CD4-positive, alpha-beta memory T cell (primary cell): ENCODE measurements around the gene MICALL2. TPM values are rescaled to one million over a fixed set of nuclear protein-coding genes. Genes with fewer than 3 reads are reported as not detected.

Experiments used
- CTCF ChIA-PET: fragments of 350-600 bp; sonication (Branson Sonifier 250); formaldehyde crosslinking; loops from one replicate; lab custom pipeline; 2021; ENCODE audit warnings: inconsistent platforms; ENCODE audit not compliant: partially characterized antibody; lab: Charles Lee
- POLR2A ChIA-PET: fragments of 350-600 bp; sonication (Branson Sonifier 250); formaldehyde crosslinking; loops from one replicate; lab custom pipeline; 2021; ENCODE audit not compliant: partially characterized antibody; lab: Charles Lee
- DNase-seq, 5 donors: peaks; one replicate each; pipeline versions ENCODE4 v3.0.0 to v3.0.0-alpha.2; 2020 to 2022; ENCODE audit warnings: mixed read lengths in 1 of 5
- H3K27ac ChIP-seq: one replicate; pipeline ENCODE4 v1.7.0; 2013; ENCODE audit warnings: low read depth, low read length
- H3K27me3 ChIP-seq: 2 replicates; pipeline ENCODE4 v1.7.0; 2013; ENCODE audit warnings: mild to moderate bottlenecking, low read length, moderate library complexity; ENCODE audit not compliant: insufficient read depth
- H3K36me3 ChIP-seq: 2 replicates; pipeline ENCODE4 v1.7.0; 2013; ENCODE audit warnings: mild to moderate bottlenecking, low read length, moderate library complexity; ENCODE audit not compliant: insufficient read depth
- H3K4me1 ChIP-seq: 2 replicates; pipeline ENCODE4 v1.7.0; 2013; ENCODE audit warnings: mild to moderate bottlenecking, low read length, moderate library complexity; ENCODE audit not compliant: insufficient read depth
- H3K4me3 ChIP-seq, 2 donors: one replicate each; pipeline ENCODE4 v1.7.0; 2013; ENCODE audit warnings: low read length in 2 of 2, mild to moderate bottlenecking in 1 of 2
- H3K9me3 ChIP-seq, 2 donors: one replicate each; pipeline ENCODE4 v1.7.0; 2013; ENCODE audit warnings: low read length in 2 of 2, control low read depth in 1 of 2; ENCODE audit not compliant: control insufficient read depth in 1 of 2
- H3K27ac Mint-ChIP-seq, 7 donors: one replicate each; pipeline ENCODE4 v1.8.0; 2020 to 2021; ENCODE audit warnings: mixed read lengths in 7 of 7, mild to moderate bottlenecking in 6 of 7, inconsistent platforms in 3 of 7, moderate library complexity in 3 of 7
- H3K27me3 Mint-ChIP-seq, 2 donors: one replicate each; pipeline ENCODE4 v1.8.0; 2020 to 2021; ENCODE audit warnings: mixed read lengths in 2 of 2
- H3K36me3 Mint-ChIP-seq, 2 donors: one replicate each; pipeline ENCODE4 v1.8.0; 2020 to 2021; ENCODE audit warnings: mixed read lengths in 2 of 2, inconsistent platforms in 1 of 2, mild to moderate bottlenecking in 1 of 2
- H3K4me1 Mint-ChIP-seq, 4 donors: one replicate each; pipeline ENCODE4 v1.8.0; 2020 to 2021; ENCODE audit warnings: mixed read lengths in 4 of 4, mild to moderate bottlenecking in 1 of 4
- H3K4me3 Mint-ChIP-seq, 8 donors: one replicate each; pipeline ENCODE4 v1.8.0; 2020 to 2021; ENCODE audit warnings: mixed read lengths in 8 of 8, mild to moderate bottlenecking in 7 of 8, moderate library complexity in 6 of 8, inconsistent platforms in 3 of 8
- H3K9me3 Mint-ChIP-seq, 8 donors: one replicate each; pipeline ENCODE4 v1.8.0; 2020 to 2021; ENCODE audit warnings: mixed read lengths in 8 of 8, mild to moderate bottlenecking in 5 of 8, inconsistent platforms in 3 of 8, moderate library complexity in 1 of 8
- intact Hi-C: fragments of 100-400 bp; cut with micrococcal nuclease; formaldehyde crosslinking; loops from one replicate; pipeline ENCODE4 v1.15.1; 2023
- polyA plus RNA-seq, 2 donors: library from polyadenylated mRNA; unstranded; fragments of 300-500 nt; fragmentation: Illumina TruSeq; gene quantifications; one replicate each; pipeline ENCODE4 v1.2.3, GENCODE V29; 2021
- total RNA-seq, 2 experiments: library from RNA; stranded (reverse); gene quantifications; one replicate each; pipeline ENCODE4 v1.2.3, GENCODE V29; 2021

MICALL2 gene
- total and polyA plus RNA-seq, 4 experiments from 2014 or later: 0.44 to 3.3 (median 2.6) TPM; not detected in 1

GRCh38 chr7:1455241-1455939, 3.9 kb downstream of the MICALL2 start:
- H3K27ac Mint-ChIP-seq: no peak overlapping the region
- Histone ChIP-seq H3K36me3 (no peaks in the 10 kb centered on the region), H3K4me1 (peaks cover 23% of the 10 kb centered on the region), H3K27ac (no peak overlapping the region), H3K27me3 (no peaks in the 10 kb centered on the region), H3K4me3 (no peak overlapping the region), H3K9me3 (no peaks in the 10 kb centered on the region)
- H3K4me1 Mint-ChIP-seq: peaks cover 3 to 21% (median 7%) of the 10 kb centered on the region in 4 donors
- no peaks in the 10 kb centered on the region for H3K9me3 Mint-ChIP-seq
- H3K4me3 Mint-ChIP-seq: peak overlapping the region in 1 of 8 donors; percentile 44
- no peak for DNase-seq
- intact Hi-C loops: no loop called here
- CTCF ChIA-PET: no interaction called here
- POLR2A ChIA-PET: no interaction called here
- H3K36me3 Mint-ChIP-seq: no peaks in the 10 kb centered on the region
- H3K27me3 Mint-ChIP-seq: no peaks in the 10 kb centered on the region

- H3K27ac Mint-ChIP-seq: no peak overlapping the region
- no peak overlapping the region for H3K4me3 Mint-ChIP-seq
- no peaks in the 10 kb centered on the region for H3K27me3 Mint-ChIP-seq
- H3K9me3 ChIP-seq: no peaks in the 10 kb centered on the region
- no peaks in the 10 kb centered on the region for H3K36me3 Mint-ChIP-seq
- ChIA-PET CTCF (no interaction called here), POLR2A (no interaction called here)
- peaks cover 3 to 17% (median 4%) of the 10 kb centered on the region in 4 donors for H3K4me1 Mint-ChIP-seq
- DNase-seq: no peak
- H3K27ac ChIP-seq: no peak overlapping the region
- no peaks in the 10 kb centered on the region for H3K36me3 ChIP-seq
- intact Hi-C loops: no loop called here
- H3K4me1 ChIP-seq: peaks cover 17% of the 10 kb centered on the region
- H3K9me3 Mint-ChIP-seq: no peaks in the 10 kb centered on the region
- H3K4me3 ChIP-seq: no peak overlapping the region
- H3K27me3 ChIP-seq: no peaks in the 10 kb centered on the region
Observed at GRCh38 chr7:1454542-1454941, 4.7 kb downstream of the MICALL2 start.

GRCh38 chr7:1452205-1452604, 7.1 kb downstream of the MICALL2 start:
- Mint-ChIP-seq H3K4me3 (no peak overlapping the region), H3K27me3 (no peaks in the 10 kb centered on the region), H3K9me3 (no peaks in the 10 kb centered on the region), H3K36me3 (no peaks in the 10 kb centered on the region), H3K4me1 (peaks cover 0 to 5% (median 0%) of the 10 kb centered on the region in 4 donors), H3K27ac (no peak overlapping the region)
- Histone ChIP-seq H3K27ac (no peak overlapping the region), H3K36me3 (no peaks in the 10 kb centered on the region), H3K9me3 (no peaks in the 10 kb centered on the region), H3K4me3 (no peak overlapping the region), H3K4me1 (no peaks in the 10 kb centered on the region), H3K27me3 (no peaks in the 10 kb centered on the region)
- DNase-seq: no peak
- POLR2A ChIA-PET: no interaction called here
- CTCF ChIA-PET: no interaction called here
- intact Hi-C loops: no loop called here

GRCh38 chr7:1450987-1451386, 8.3 kb downstream of the MICALL2 start:
- intact Hi-C loops: no loop called here
- Mint-ChIP-seq H3K27me3 (no peaks in the 10 kb centered on the region), H3K4me1 (no peaks in the 10 kb centered on the region), H3K4me3 (no peak overlapping the region), H3K27ac (no peak overlapping the region), H3K36me3 (no peaks in the 10 kb centered on the region), H3K9me3 (no peaks in the 10 kb centered on the region)
- DNase-seq: no peak
- ChIA-PET CTCF (no interaction called here), POLR2A (no interaction called here)
- Histone ChIP-seq H3K27me3 (no peaks in the 10 kb centered on the region), H3K9me3 (no peaks in the 10 kb centered on the region), H3K27ac (no peak overlapping the region), H3K4me3 (no peak overlapping the region), H3K36me3 (no peaks in the 10 kb centered on the region), H3K4me1 (no peaks in the 10 kb centered on the region)

- Histone ChIP-seq H3K36me3 (no peaks in the 10 kb centered on the region), H3K9me3 (no peaks in the 10 kb centered on the region), H3K27me3 (no peaks in the 10 kb centered on the region), H3K27ac (no peak overlapping the region), H3K4me1 (no peaks in the 10 kb centered on the region), H3K4me3 (no peak overlapping the region)
- POLR2A ChIA-PET: no interaction called here
- Mint-ChIP-seq H3K9me3 (no peaks in the 10 kb centered on the region), H3K27me3 (no peaks in the 10 kb centered on the region), H3K4me3 (no peak overlapping the region), H3K36me3 (no peaks in the 10 kb centered on the region), H3K27ac (no peak overlapping the region), H3K4me1 (no peaks in the 10 kb centered on the region)
- CTCF ChIA-PET: interaction anchor here (0.8 kb wide), 1 partner anchor 24 kb away, joined by 3 read pairs; no protein-coding TSS in a partner anchor
- intact Hi-C loops: no loop called here
- DNase-seq: no peak
Observed at GRCh38 chr7:1450431-1450830, 8.8 kb downstream of the MICALL2 start.

- Mint-ChIP-seq H3K27ac (no peak overlapping the region), H3K4me3 (no peak overlapping the region), H3K36me3 (no peaks in the 10 kb centered on the region), H3K27me3 (no peaks in the 10 kb centered on the region), H3K4me1 (no peaks in the 10 kb centered on the region), H3K9me3 (no peaks in the 10 kb centered on the region)
- H3K4me1 ChIP-seq: no peaks in the 10 kb centered on the region
- CTCF ChIA-PET: interaction anchor here (0.8 kb wide), 1 partner anchor 24 kb away, joined by 3 read pairs; no protein-coding TSS in a partner anchor
- no peaks in the 10 kb centered on the region for H3K27me3 ChIP-seq
- no peaks in the 10 kb centered on the region for H3K36me3 ChIP-seq
- POLR2A ChIA-PET: no interaction called here
- DNase-seq: no peak
- H3K27ac ChIP-seq: no peak overlapping the region
- no peak overlapping the region for H3K4me3 ChIP-seq
- intact Hi-C loops: no loop called here
- H3K9me3 ChIP-seq: no peaks in the 10 kb centered on the region
Observed at GRCh38 chr7:1449951-1450350, 9.3 kb downstream of the MICALL2 start.

GRCh38 chr7:1449501-1449900, 9.8 kb downstream of the MICALL2 start:
- no peak overlapping the region for H3K4me3 ChIP-seq
- POLR2A ChIA-PET: no interaction called here
- H3K36me3 ChIP-seq: no peaks in the 10 kb centered on the region
- Mint-ChIP-seq H3K9me3 (no peaks in the 10 kb centered on the region), H3K4me3 (no peak overlapping the region), H3K36me3 (no peaks in the 10 kb centered on the region), H3K4me1 (no peaks in the 10 kb centered on the region), H3K27ac (no peak overlapping the region), H3K27me3 (no peaks in the 10 kb centered on the region)
- H3K9me3 ChIP-seq: no peaks in the 10 kb centered on the region
- intact Hi-C loops: no loop called here
- H3K27me3 ChIP-seq: no peaks in the 10 kb centered on the region
- CTCF ChIA-PET: interaction anchor here (0.7 to 0.8 kb wide), 2 partner anchors 25 kb away, joined by 3 read pairs; no protein-coding TSS in a partner anchor
- DNase-seq: no peak
- H3K4me1 ChIP-seq: no peaks in the 10 kb centered on the region
- H3K27ac ChIP-seq: no peak overlapping the region
